RWPE2 (cell line): ENCODE data around the gene PLOD2.

Experiments used
- ATAC-seq: fragments of 200-7000 bp; cut with Tn5 transposase; 3 replicates; pipeline ENCODE4 v1.9.1; 2021; ENCODE audit warnings: low read depth
- DNase-seq: peaks from one replicate; pipeline ENCODE4 v3.0.0-alpha.2; 2020; ENCODE audit warnings: low spot score
- H3K27ac ChIP-seq: fragments of 450-650 bp; 2 replicates; pipeline ENCODE4 v1.5.1; 2017; ENCODE audit warnings: mild to moderate bottlenecking; ENCODE audit not compliant: poor library complexity, severe bottlenecking
- H3K27me3 ChIP-seq: fragments of 250-450 bp; sonication (Bioruptor Pico); 2 replicates; pipeline ENCODE4 v1.5.1; 2021; ENCODE audit warnings: mild to moderate bottlenecking, moderate library complexity; ENCODE audit not compliant: insufficient read depth, poor library complexity, severe bottlenecking
- H3K36me3 ChIP-seq: fragments of 250-450 bp; sonication (Bioruptor Pico); 2 replicates; pipeline ENCODE4 v1.5.1; 2020; ENCODE audit warnings: low read depth, mild to moderate bottlenecking, moderate library complexity
- H3K4me1 ChIP-seq: fragments of 250-450 bp; sonication (Bioruptor Pico); 2 replicates; pipeline ENCODE4 v1.5.1; 2021; ENCODE audit warnings: mild to moderate bottlenecking, moderate library complexity; ENCODE audit not compliant: insufficient read depth, poor library complexity, severe bottlenecking
- H3K4me3 ChIP-seq: fragments of 250-450 bp; sonication (Bioruptor Pico); 2 replicates; pipeline ENCODE4 v1.5.1; 2021; ENCODE audit warnings: mild to moderate bottlenecking, moderate library complexity; ENCODE audit not compliant: severe bottlenecking
- H3K9me3 ChIP-seq: fragments of 250-450 bp; sonication (Bioruptor Pico); 2 replicates; pipeline ENCODE4 v1.5.1; 2021; ENCODE audit warnings: mild to moderate bottlenecking, moderate library complexity; ENCODE audit not compliant: severe bottlenecking
- TF ChIP-seq, protein P1 (sequence below): fragments of 450-650 bp; IDR thresholded peaks from one replicate; pipeline ENCODE4 v1.5.1; 2017; ENCODE audit warnings: mild to moderate bottlenecking, moderate library complexity; ENCODE audit not compliant: poor library complexity, severe bottlenecking

The PLOD2 gene

GRCh38 chr3:146093896-146094295 lies 67.1 kb downstream of the PLOD2 start:
- H3K4me1 ChIP-seq, result peaks cover 13% of the 10 kb centered on the region
- no peak for DNase-seq
- no peaks in the 10 kb centered on the region for H3K27me3 ChIP-seq
- ATAC-seq, result peak; percentile 58; the same call in 2 of the 3 replicates
- TF ChIP-seq, protein P1, sequence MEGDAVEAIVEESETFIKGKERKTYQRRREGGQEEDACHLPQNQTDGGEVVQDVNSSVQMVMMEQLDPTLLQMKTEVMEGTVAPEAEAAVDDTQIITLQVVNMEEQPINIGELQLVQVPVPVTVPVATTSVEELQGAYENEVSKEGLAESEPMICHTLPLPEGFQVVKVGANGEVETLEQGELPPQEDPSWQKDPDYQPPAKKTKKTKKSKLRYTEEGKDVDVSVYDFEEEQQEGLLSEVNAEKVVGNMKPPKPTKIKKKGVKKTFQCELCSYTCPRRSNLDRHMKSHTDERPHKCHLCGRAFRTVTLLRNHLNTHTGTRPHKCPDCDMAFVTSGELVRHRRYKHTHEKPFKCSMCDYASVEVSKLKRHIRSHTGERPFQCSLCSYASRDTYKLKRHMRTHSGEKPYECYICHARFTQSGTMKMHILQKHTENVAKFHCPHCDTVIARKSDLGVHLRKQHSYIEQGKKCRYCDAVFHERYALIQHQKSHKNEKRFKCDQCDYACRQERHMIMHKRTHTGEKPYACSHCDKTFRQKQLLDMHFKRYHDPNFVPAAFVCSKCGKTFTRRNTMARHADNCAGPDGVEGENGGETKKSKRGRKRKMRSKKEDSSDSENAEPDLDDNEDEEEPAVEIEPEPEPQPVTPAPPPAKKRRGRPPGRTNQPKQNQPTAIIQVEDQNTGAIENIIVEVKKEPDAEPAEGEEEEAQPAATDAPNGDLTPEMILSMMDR, result no peak
- H3K9me3 ChIP-seq, result no peaks in the 10 kb centered on the region
- peaks cover 44% of the 10 kb centered on the region for H3K36me3 ChIP-seq
- no peak overlapping the region for H3K4me3 ChIP-seq
- no peak overlapping the region for H3K27ac ChIP-seq

DNA sequence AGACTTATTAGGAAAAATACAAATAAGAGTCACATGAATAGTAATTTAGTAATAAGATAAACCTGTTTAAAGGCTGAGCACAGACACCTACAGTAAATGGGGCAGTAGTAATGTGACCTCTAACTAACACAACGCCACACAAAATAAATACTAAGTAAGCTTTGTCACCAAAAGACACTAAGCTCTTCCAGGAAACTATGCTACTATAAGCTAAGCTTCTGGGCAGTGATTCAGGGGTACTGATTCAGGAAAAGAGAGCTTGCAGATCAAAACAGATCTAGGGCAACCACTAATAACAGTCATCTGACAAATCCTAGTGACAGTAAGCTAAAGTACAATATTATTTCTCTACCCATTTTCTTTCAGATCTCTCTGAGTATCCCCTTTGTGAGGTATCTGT lies 68.8 kb downstream of the PLOD2 start:
- Histone ChIP-seq H3K4me1 (peaks cover 13% of the 10 kb centered on the region), H3K36me3 (peaks cover 48% of the 10 kb centered on the region), H3K27ac (no peak overlapping the region), H3K4me3 (no peak overlapping the region), H3K27me3 (no peaks in the 10 kb centered on the region), H3K9me3 (no peaks in the 10 kb centered on the region)
- DNase-seq (no peak), ATAC-seq (no peak)
- TF ChIP-seq, protein P1, result no peak

DNA sequence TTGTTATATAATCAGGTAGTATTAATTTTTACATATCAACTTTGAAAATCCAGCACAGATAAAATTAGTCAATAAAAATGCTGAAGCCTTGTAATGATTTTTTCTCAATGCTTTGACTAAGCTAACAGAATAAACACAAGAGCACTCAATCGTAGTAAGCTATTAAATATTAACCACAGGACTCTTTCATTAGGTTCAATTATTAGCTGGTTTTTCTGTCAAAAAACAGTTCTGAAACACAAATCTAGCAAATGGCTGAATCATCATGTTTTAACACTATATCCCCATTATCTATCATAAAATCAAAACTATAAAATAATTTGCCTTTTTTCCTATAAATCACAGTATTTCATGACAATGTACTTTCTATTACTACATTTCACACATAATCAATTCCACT lies 69.6 kb downstream of the PLOD2 start:
- H3K27ac ChIP-seq, result no peak overlapping the region
- no peak overlapping the region for H3K4me3 ChIP-seq
- TF ChIP-seq, protein P1, result no peak
- H3K27me3 ChIP-seq, result no peaks in the 10 kb centered on the region
- DNase-seq, result no peak
- peaks cover 57% of the 10 kb centered on the region for H3K36me3 ChIP-seq
- H3K9me3 ChIP-seq, result no peaks in the 10 kb centered on the region
- no peak for ATAC-seq
- H3K4me1 ChIP-seq, result peaks cover 13% of the 10 kb centered on the region

DNA sequence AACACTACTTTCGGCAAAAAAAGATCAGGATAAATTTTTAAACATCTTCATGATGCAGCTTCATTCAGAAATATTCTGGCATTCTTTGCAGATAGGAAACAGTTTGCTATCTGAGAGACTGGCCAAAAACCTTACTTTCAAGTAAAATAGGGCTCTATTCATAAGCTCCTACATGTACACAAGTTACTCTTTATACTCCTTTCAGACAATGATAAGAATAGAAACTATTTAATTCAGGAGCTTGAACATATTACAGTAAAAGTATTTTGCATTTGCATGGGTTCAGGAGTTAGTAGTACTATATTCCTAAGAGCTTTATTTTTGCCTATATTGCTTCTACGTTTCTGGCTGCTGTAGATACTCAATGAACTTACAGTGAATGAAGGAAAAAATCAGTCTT lies 70.5 kb downstream of the PLOD2 start:
- no peak for ATAC-seq
- H3K4me1 ChIP-seq, result peaks cover 13% of the 10 kb centered on the region
- TF ChIP-seq, protein P1, result no peak

GRCh38 chr3:146088840-146089239 lies 72.1 kb downstream of the PLOD2 start:
- Histone ChIP-seq H3K27me3 (no peaks in the 10 kb centered on the region), H3K9me3 (no peaks in the 10 kb centered on the region), H3K4me3 (no peak overlapping the region), H3K27ac (no peak overlapping the region), H3K4me1 (peaks cover 13% of the 10 kb centered on the region), H3K36me3 (peaks cover 80% of the 10 kb centered on the region)
- TF ChIP-seq, protein P1, result no peak
- ATAC-seq (no peak), DNase-seq (no peak)

More for the DNA sequence above, 70.5 kb downstream of the PLOD2 start:
- no peaks in the 10 kb centered on the region for H3K9me3 ChIP-seq
- H3K27me3 ChIP-seq, result no peaks in the 10 kb centered on the region
- peaks cover 64% of the 10 kb centered on the region for H3K36me3 ChIP-seq
- no peak overlapping the region for H3K4me3 ChIP-seq
- no peak for DNase-seq
- no peak overlapping the region for H3K27ac ChIP-seq
